22Rv1 (cell line): Measurements from ENCODE around the gene NFIL3.

Source experiments
- ZFX ChIP-seq: fragments of 450-650 bp; IDR thresholded peaks from 2 replicates; pipeline ENCODE4 v1.6.1; 2017; ENCODE audit warnings: antibody characterized with exemption, borderline replicate concordance
- TF ChIP-seq, protein P1 (sequence below): fragments of 450-650 bp; IDR thresholded peaks from 2 replicates; pipeline ENCODE4 v1.5.1; 2017; ENCODE audit warnings: mild to moderate bottlenecking

DNA sequence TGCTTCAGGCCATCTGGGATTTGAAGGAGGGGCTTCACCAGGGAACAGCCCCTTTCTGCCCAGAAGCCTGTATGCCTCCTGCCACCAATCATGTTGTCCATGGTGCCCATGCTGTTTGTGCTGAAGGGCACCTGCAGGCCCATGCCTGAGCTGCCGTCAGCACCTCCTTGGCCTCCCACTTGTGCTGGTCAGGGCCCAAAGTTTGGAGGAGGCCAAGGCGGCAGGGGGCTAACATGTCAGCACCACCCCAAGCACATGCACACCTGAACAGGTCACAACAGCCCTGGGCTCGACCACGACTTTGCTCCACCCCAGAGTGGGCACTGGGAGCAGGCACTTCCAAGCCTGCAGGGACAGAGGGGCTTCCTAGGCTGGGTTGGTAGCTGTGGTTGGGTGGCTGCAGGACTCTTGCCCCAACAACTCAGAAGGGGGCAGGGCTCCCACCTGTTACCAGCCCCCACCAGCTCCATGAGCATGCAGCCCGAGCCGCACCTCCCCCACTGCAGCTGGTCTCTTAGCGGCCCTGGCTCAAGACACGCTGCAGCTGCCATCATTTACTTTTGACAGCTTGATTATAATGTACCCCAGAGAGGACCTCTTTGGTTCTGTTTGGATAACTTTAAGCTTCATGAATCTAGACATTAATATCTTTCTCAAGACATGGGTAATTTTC is 19.8 kb upstream of the NFIL3 start:
- TF ChIP-seq, protein P1, sequence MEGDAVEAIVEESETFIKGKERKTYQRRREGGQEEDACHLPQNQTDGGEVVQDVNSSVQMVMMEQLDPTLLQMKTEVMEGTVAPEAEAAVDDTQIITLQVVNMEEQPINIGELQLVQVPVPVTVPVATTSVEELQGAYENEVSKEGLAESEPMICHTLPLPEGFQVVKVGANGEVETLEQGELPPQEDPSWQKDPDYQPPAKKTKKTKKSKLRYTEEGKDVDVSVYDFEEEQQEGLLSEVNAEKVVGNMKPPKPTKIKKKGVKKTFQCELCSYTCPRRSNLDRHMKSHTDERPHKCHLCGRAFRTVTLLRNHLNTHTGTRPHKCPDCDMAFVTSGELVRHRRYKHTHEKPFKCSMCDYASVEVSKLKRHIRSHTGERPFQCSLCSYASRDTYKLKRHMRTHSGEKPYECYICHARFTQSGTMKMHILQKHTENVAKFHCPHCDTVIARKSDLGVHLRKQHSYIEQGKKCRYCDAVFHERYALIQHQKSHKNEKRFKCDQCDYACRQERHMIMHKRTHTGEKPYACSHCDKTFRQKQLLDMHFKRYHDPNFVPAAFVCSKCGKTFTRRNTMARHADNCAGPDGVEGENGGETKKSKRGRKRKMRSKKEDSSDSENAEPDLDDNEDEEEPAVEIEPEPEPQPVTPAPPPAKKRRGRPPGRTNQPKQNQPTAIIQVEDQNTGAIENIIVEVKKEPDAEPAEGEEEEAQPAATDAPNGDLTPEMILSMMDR = no peak
- no peak for TF ChIP-seq ZFX
